Suprapubic skin (tissue), 4 donors: ENCODE data around the gene TNFRSF25.

ENCODE experiments used
- CTCF ChIP-seq, 2 donors: fragments of 200-600 bp in 1 of 2; fragments of 450-650 bp in 1 of 2; sonication (generic) in 1 of 2; IDR thresholded peaks; one replicate each; pipeline ENCODE4 v1.5.1; 2016 to 2019; ENCODE audit warnings: antibody characterized with exemption in 2 of 2, mild to moderate bottlenecking in 1 of 2, moderate library complexity in 1 of 2
- POLR2A ChIP-seq, 2 donors: fragments of 450-650 bp; IDR thresholded peaks; one replicate each; pipeline ENCODE4 v1.6.1; 2017; ENCODE audit warnings: antibody characterized with exemption in 2 of 2, mild to moderate bottlenecking in 2 of 2, moderate library complexity in 2 of 2
- POLR2AphosphoS5 ChIP-seq, 3 donors: sonication (generic); formaldehyde crosslinking; IDR thresholded peaks; one replicate each; pipeline ENCODE4 v1.6.1; 2017; ENCODE audit warnings: antibody characterized with exemption in 3 of 3

GRCh38 chr1:6496890-6497214, 30.9 kb upstream of the TNFRSF25 start:
- TF ChIP-seq CTCF (IDR thresholded peaks at IDR 0.05) (no peak), POLR2A (IDR thresholded peaks at IDR 0.05) (no peak), POLR2AphosphoS5 (IDR thresholded peaks at IDR 0.05) (no peak)
